CD14-positive monocyte (primary cell): Measurements from ENCODE around the gene SHROOM1. TPM values are rescaled to one million over a fixed set of nuclear protein-coding genes. Genes with fewer than 3 reads are reported as not detected.
A peak's percentile ranks its signal among the peaks of the same experiment; 100 is the strongest.

ENCODE experiments used
- DNase-seq, 3 donors: peaks; one replicate each; pipeline ENCODE4 v3.0.0-alpha.2; 2011 to 2022
- H2AFZ ChIP-seq: 2 replicates; pipeline ENCODE4 v1.6.0; 2012; ENCODE audit warnings: mild to moderate bottlenecking, low read depth, low read length, inconsistent platforms; ENCODE audit not compliant: insufficient read depth, poor library complexity, severe bottlenecking
- H3K27ac ChIP-seq, 2 donors: 1 replicate in 1 of 2; 2 replicates in 1 of 2; pipeline ENCODE4 v1.5.1; 2012 to 2013; ENCODE audit warnings: low read length in 2 of 2, control low read depth in 1 of 2, inconsistent platforms in 1 of 2, low read depth in 1 of 2, mild to moderate bottlenecking in 1 of 2
- H3K27me3 ChIP-seq, 2 donors: one replicate each; pipeline versions ENCODE4 v1.6.0 to v1.6.1; 2011 to 2013; ENCODE audit warnings: low read length in 2 of 2; ENCODE audit not compliant: control insufficient read depth in 2 of 2, insufficient read depth in 2 of 2
- H3K36me3 ChIP-seq, 2 donors: replicated peaks in 1 of 2; 1 replicate in 1 of 2; 2 replicates in 1 of 2; pipeline versions ENCODE4 v1.5.1 to v1.6.1; 2012 to 2013; ENCODE audit warnings: low read length in 2 of 2, control low read depth in 1 of 2, inconsistent platforms in 1 of 2, mild to moderate bottlenecking in 1 of 2; ENCODE audit not compliant: insufficient read depth in 2 of 2, control insufficient read depth in 1 of 2
- H3K4me1 ChIP-seq, 2 donors: 1 replicate in 1 of 2; 2 replicates in 1 of 2; pipeline versions ENCODE4 v1.5.1 to v1.6.1; 2012 to 2013; ENCODE audit warnings: low read length in 2 of 2, control low read depth in 1 of 2, inconsistent platforms in 1 of 2, mild to moderate bottlenecking in 1 of 2, moderate library complexity in 1 of 2; ENCODE audit not compliant: insufficient read depth in 2 of 2, control insufficient read depth in 1 of 2
- H3K4me2 ChIP-seq: replicated peaks from 2 replicates; pipeline ENCODE3; 2012; ENCODE audit warnings: low read length, moderate library complexity, mild to moderate bottlenecking; ENCODE audit not compliant: poor library complexity, severe bottlenecking; ENCODE audit errors: extremely low read depth
- H3K4me3 ChIP-seq, 3 experiments: fragments of 200-600 bp in 1 of 3; sonication (generic) in 1 of 3; replicated peaks in 1 of 3; 1 replicate in 2 of 3; 2 replicates in 1 of 3; pipeline ENCODE4 v1.5.1; 2011 to 2013; ENCODE audit warnings: low read length in 3 of 3, mild to moderate bottlenecking in 3 of 3, control low read depth in 2 of 3, low read depth in 2 of 3, inconsistent platforms in 1 of 3, moderate library complexity in 1 of 3
- H3K79me2 ChIP-seq: 2 replicates; pipeline ENCODE4 v1.6.0; 2012; ENCODE audit warnings: mild to moderate bottlenecking, control low read depth, inconsistent platforms, low read length, moderate library complexity; ENCODE audit not compliant: insufficient read depth
- H3K9ac ChIP-seq: 2 replicates; pipeline ENCODE4 v1.6.0; 2017; ENCODE audit warnings: low read length, mild to moderate bottlenecking; ENCODE audit not compliant: insufficient read depth, poor library complexity, severe bottlenecking
- H3K9me3 ChIP-seq, 2 donors: replicated peaks in 1 of 2; 1 replicate in 1 of 2; 2 replicates in 1 of 2; pipeline versions ENCODE4 v1.5.1 to v1.6.1; 2012 to 2013; ENCODE audit warnings: low read length in 2 of 2, control low read depth in 1 of 2; ENCODE audit not compliant: control insufficient read depth in 1 of 2, insufficient read depth in 1 of 2
- H4K20me1 ChIP-seq: 2 replicates; pipeline ENCODE4 v1.6.0; 2012; ENCODE audit warnings: mild to moderate bottlenecking, low read length, control low read depth, moderate library complexity; ENCODE audit not compliant: insufficient read depth
- H3K27ac Mint-ChIP-seq, 7 donors: one replicate each; pipeline ENCODE4 v1.8.0; 2020; ENCODE audit warnings: mild to moderate bottlenecking in 7 of 7, mixed read lengths in 7 of 7, moderate library complexity in 6 of 7, inconsistent platforms in 2 of 7
- H3K27me3 Mint-ChIP-seq, 3 donors: one replicate each; pipeline ENCODE4 v1.8.0; 2021 to 2022; ENCODE audit warnings: low read depth in 3 of 3, mild to moderate bottlenecking in 3 of 3, mixed read lengths in 3 of 3, moderate library complexity in 3 of 3, inconsistent platforms in 1 of 3
- H3K36me3 Mint-ChIP-seq, 2 donors: one replicate each; pipeline ENCODE4 v1.8.0; 2020; ENCODE audit warnings: mixed read lengths in 2 of 2, inconsistent platforms in 1 of 2, mild to moderate bottlenecking in 1 of 2
- H3K4me1 Mint-ChIP-seq: one replicate; pipeline ENCODE4 v1.8.0; 2020; ENCODE audit warnings: mild to moderate bottlenecking, mixed read lengths
- H3K4me3 Mint-ChIP-seq, 2 donors: one replicate each; pipeline ENCODE4 v1.8.0; 2020; ENCODE audit warnings: mild to moderate bottlenecking in 2 of 2, mixed read lengths in 2 of 2, moderate library complexity in 1 of 2
- H3K9me3 Mint-ChIP-seq, 7 donors: one replicate each; pipeline ENCODE4 v1.8.0; 2020 to 2022; ENCODE audit warnings: mixed read lengths in 7 of 7, mild to moderate bottlenecking in 6 of 7, moderate library complexity in 6 of 7, inconsistent platforms in 2 of 7
- CTCF ChIP-seq: fragments of 200-600 bp; IDR thresholded peaks from one replicate; pipeline ENCODE4 v1.8.0; 2022; ENCODE audit warnings: antibody characterized with exemption, mild to moderate bottlenecking
- WGBS: methylation state at CpG from one replicate; pipeline ENCODE4 v1.1.5; 2013; ENCODE audit warnings: missing lambda C conversion rate; ENCODE audit not compliant: insufficient coverage; 5-methylcytosine and 5-hydroxymethylcytosine counted together
- intact Hi-C, 2 donors: fragments of 100-400 bp; cut with micrococcal nuclease; formaldehyde crosslinking; loops; one replicate each; pipeline versions ENCODE4 v1.15.0 to v1.15.1; 2023
- polyA plus RNA-seq, 3 donors: library from polyadenylated mRNA; depleted of rRNA in 1 of 3; unstranded in 2 of 3; stranded (reverse) in 1 of 3; fragments of 300-500 nt in 2 of 3; fragments of >200 nt in 1 of 3; fragmentation: Illumina TruSeq in 2 of 3; gene quantifications; 1 replicate in 2 of 3; 2 replicates in 1 of 3; pipeline ENCODE4 v1.2.3, GENCODE V29; 2012 to 2021

Gene SHROOM1
- polyA plus RNA-seq, 3 donors, result 6.4 to 27.0 (median 16.1) TPM

GRCh38 chr5:132785365-132785764 is 45.1 kb downstream of the SHROOM1 start:
- 56% methylated on average over 2 of the region's 5 CpGs for WGBS
- peaks cover 9 to 13% of the 10 kb centered on the region in 2 donors for H3K4me1 ChIP-seq
- no peaks in the 10 kb centered on the region for H3K9me3 ChIP-seq
- Mint-ChIP-seq H3K27me3 (peaks cover 16 to 35% (median 33%) of the 10 kb centered on the region in 3 donors), H3K4me3 (no peak overlapping the region), H3K36me3 (no peaks in the 10 kb centered on the region), H3K4me1 (peaks cover 7% of the 10 kb centered on the region), H3K27ac (no peak overlapping the region), H3K9me3 (peaks cover 0 to 2% (median 0%) of the 10 kb centered on the region in 7 donors)
- no peaks in the 10 kb centered on the region for H4K20me1 ChIP-seq
- intact Hi-C loops, result no loop called here
- no peaks in the 10 kb centered on the region for H3K79me2 ChIP-seq
- no peak overlapping the region for H3K27ac ChIP-seq
- H3K4me3 ChIP-seq, result no peak overlapping the region
- H2AFZ ChIP-seq, result no peak overlapping the region
- TF ChIP-seq CTCF, result no peak
- H3K9ac ChIP-seq, result no peak overlapping the region
- H3K27me3 ChIP-seq, result peaks cover 7 to 16% of the 10 kb centered on the region in 2 donors
- H3K36me3 ChIP-seq, result no peaks in the 10 kb centered on the region
- no peak overlapping the region for H3K4me2 ChIP-seq
- DNase-seq, result no peak

GRCh38 chr5:132782101-132782500 is 48.3 kb downstream of the SHROOM1 start:
- no peak overlapping the region for H3K9ac ChIP-seq
- peaks cover 16 to 21% of the 10 kb centered on the region in 2 donors for H3K4me1 ChIP-seq
- H2AFZ ChIP-seq, result no peak overlapping the region
- H3K9me3 ChIP-seq, result peaks cover 3 to 9% of the 10 kb centered on the region in 2 donors
- no peaks in the 10 kb centered on the region for H3K36me3 ChIP-seq
- H3K4me2 ChIP-seq, result peak overlapping the region; percentile 37
- Mint-ChIP-seq H3K4me3 (peak overlapping the region in 1 of 2 donors; percentile 56), H3K27me3 (peaks cover 38 to 54% (median 50%) of the 10 kb centered on the region in 3 donors), H3K27ac (peak overlapping the region in 1 of 7 donors; percentile 27), H3K36me3 (peaks cover 3 to 4% of the 10 kb centered on the region in 2 donors), H3K9me3 (peaks cover 0 to 6% (median 3%) of the 10 kb centered on the region in 7 donors), H3K4me1 (peaks cover 17% of the 10 kb centered on the region)
- no peak for TF ChIP-seq CTCF
- H3K27ac ChIP-seq, result no peak overlapping the region
- intact Hi-C loops, result no loop called here
- peak; percentile 63 to 83 (median 77) for DNase-seq
- WGBS, result no CpG with 5 or more reads among the region's 4 CpGs
- H3K4me3 ChIP-seq, result no peak overlapping the region
- no peaks in the 10 kb centered on the region for H4K20me1 ChIP-seq
- H3K79me2 ChIP-seq, result no peaks in the 10 kb centered on the region
- peaks cover 36 to 47% of the 10 kb centered on the region in 2 donors for H3K27me3 ChIP-seq
